H1 (cell line): ENCODE data around the gene ERFE. TPM values are rescaled to one million over a fixed set of nuclear protein-coding genes. Genes with fewer than 3 reads are reported as not detected.

Experiments
- CTCF ChIA-PET: fragments of 300-600 bp; sonication (Branson Sonifier 250); formaldehyde crosslinking; loops from one replicate; lab custom pipeline; 2021; ENCODE audit not compliant: partially characterized antibody; lab: Charles Lee
- POLR2A ChIA-PET: fragments of 300-600 bp; sonication (Branson Sonifier 250); formaldehyde crosslinking; loops from one replicate; lab custom pipeline; 2021; ENCODE audit warnings: inconsistent platforms; ENCODE audit not compliant: partially characterized antibody; lab: Charles Lee
- DNase-seq, 2 experiments: peaks; one replicate each; pipeline versions ENCODE4 v3.0.0 to v3.0.0-alpha.2; 2010 to 2022; ENCODE audit warnings: low spot score in 2 of 2, low read depth in 1 of 2, mixed read lengths in 1 of 2
- FAIRE-seq: peaks from 2 replicates; lab custom pipeline; 2011; peaks lifted over from hg19 to GRCh38; lab: Jason Lieb, UNC
- H2AFZ ChIP-seq: 2 replicates; pipeline ENCODE4 v1.8.1; 2012; ENCODE audit warnings: low read length, inconsistent platforms
- H2AK5ac ChIP-seq: 2 replicates; pipeline ENCODE4 v1.6.1; 2013; ENCODE audit warnings: low read depth, low read length
- H2BK120ac ChIP-seq: replicated peaks from 2 replicates; pipeline ENCODE3; 2013; ENCODE audit warnings: low read depth, low read length, inconsistent platforms
- H2BK12ac ChIP-seq: 2 replicates; pipeline ENCODE4 v1.6.1; 2013; ENCODE audit warnings: low read depth, low read length
- H2BK15ac ChIP-seq: 2 replicates; pipeline ENCODE4 v1.6.1; 2013; ENCODE audit warnings: low read length
- H2BK20ac ChIP-seq: 2 replicates; pipeline ENCODE4 v1.6.1; 2013; ENCODE audit warnings: low read length
- H2BK5ac ChIP-seq: 2 replicates; pipeline ENCODE4 v1.6.1; 2013; ENCODE audit warnings: low read depth, low read length
- H3K14ac ChIP-seq: 2 replicates; pipeline ENCODE4 v1.6.1; 2013; ENCODE audit warnings: inconsistent platforms; ENCODE audit not compliant: insufficient read length
- H3K18ac ChIP-seq: 2 replicates; pipeline ENCODE4 v1.6.1; 2013; ENCODE audit warnings: low read length; ENCODE audit errors: extremely low read depth
- H3K23ac ChIP-seq: 2 replicates; pipeline ENCODE4 v1.6.1; 2013; ENCODE audit warnings: inconsistent platforms; ENCODE audit not compliant: insufficient read length
- H3K23me2 ChIP-seq: 2 replicates; pipeline ENCODE4 v1.6.1; 2013; ENCODE audit warnings: low read depth, low read length
- H3K27ac ChIP-seq: 2 replicates; pipeline ENCODE4 v1.6.1; 2011; ENCODE audit warnings: low read depth, low read length, inconsistent platforms
- H3K27me3 ChIP-seq, 4 experiments: replicated peaks in 1 of 4; 1 replicate in 1 of 4; 2 replicates in 3 of 4; pipeline versions ENCODE4 v1.6.1 to v1.8.1; 2011 to 2013; ENCODE audit warnings: low read length in 3 of 4, mild to moderate bottlenecking in 3 of 4, inconsistent platforms in 2 of 4, mixed read lengths in 2 of 4, moderate library complexity in 1 of 4; ENCODE audit not compliant: control insufficient read depth in 3 of 4, insufficient read depth in 3 of 4; ENCODE audit errors: extremely low read depth in 1 of 4
- H3K36me3 ChIP-seq, 4 experiments: 2 replicates each; pipeline versions ENCODE4 v1.6.1 to v1.8.1; 2011 to 2013; ENCODE audit warnings: mild to moderate bottlenecking in 4 of 4, low read length in 3 of 4, moderate library complexity in 2 of 4, control low read depth in 1 of 4, inconsistent platforms in 1 of 4; ENCODE audit not compliant: insufficient read depth in 4 of 4, control insufficient read depth in 2 of 4
- H3K4ac ChIP-seq: replicated peaks from 2 replicates; pipeline ENCODE3; 2013; ENCODE audit warnings: low read length, low read depth, mixed read lengths, inconsistent platforms; ENCODE audit not compliant: insufficient read length
- H3K4me1 ChIP-seq, 4 experiments: replicated peaks in 1 of 4; 1 replicate in 1 of 4; 2 replicates in 3 of 4; pipeline versions ENCODE4 v1.6.1 to v1.8.1; 2011 to 2013; ENCODE audit warnings: low read length in 3 of 4, inconsistent platforms in 2 of 4, mixed read lengths in 1 of 4; ENCODE audit not compliant: insufficient read depth in 4 of 4, control insufficient read depth in 3 of 4
- H3K4me2 ChIP-seq, 2 experiments: 2 replicates each; pipeline versions ENCODE4 v1.6.1 to v1.8.1; 2011 to 2013; ENCODE audit warnings: low read depth in 2 of 2, low read length in 2 of 2, control low read depth in 1 of 2, inconsistent platforms in 1 of 2, mild to moderate bottlenecking in 1 of 2; ENCODE audit not compliant: insufficient read depth in 1 of 2
- H3K4me3 ChIP-seq, 4 experiments: fragments of 200-600, 300-600 bp in 1 of 4; sonication (generic), shearing (Covaris generic), sonication (Bioruptor Twin) in 1 of 4; 2 replicates each; pipeline versions ENCODE4 v1.5.1 to v1.8.1; 2011 to 2016; ENCODE audit warnings: low read length in 4 of 4, low read depth in 3 of 4, control low read depth in 2 of 4, inconsistent platforms in 2 of 4, mild to moderate bottlenecking in 2 of 4, mixed read lengths in 1 of 4, moderate library complexity in 1 of 4; ENCODE audit not compliant: insufficient read depth in 2 of 4; ENCODE audit errors: extremely low read depth in 1 of 4
- H3K56ac ChIP-seq: replicated peaks from 2 replicates; pipeline ENCODE3; 2013; ENCODE audit warnings: low read depth, mild to moderate bottlenecking, mixed read lengths, low read length, inconsistent platforms; ENCODE audit not compliant: insufficient read length
- H3K79me1 ChIP-seq: 2 replicates; pipeline ENCODE4 v1.6.1; 2013; ENCODE audit warnings: low read depth, low read length, control low read depth
- H3K79me2 ChIP-seq, 2 experiments: 2 replicates each; pipeline versions ENCODE4 v1.6.1 to v1.8.1; 2012 to 2013; ENCODE audit warnings: low read length in 2 of 2, mild to moderate bottlenecking in 2 of 2, inconsistent platforms in 1 of 2; ENCODE audit not compliant: insufficient read depth in 2 of 2, control insufficient read depth in 1 of 2
- H3K9ac ChIP-seq, 4 experiments: replicated peaks in 1 of 4; 1 replicate in 1 of 4; 2 replicates in 3 of 4; pipeline versions ENCODE4 v1.6.1 to v1.8.1; 2011 to 2013; ENCODE audit warnings: low read depth in 3 of 4, low read length in 3 of 4, control low read depth in 2 of 4, mild to moderate bottlenecking in 2 of 4, moderate library complexity in 2 of 4, inconsistent platforms in 1 of 4; ENCODE audit errors: extremely low read depth in 1 of 4
- H3K9me3 ChIP-seq, 2 experiments: 2 replicates each; pipeline versions ENCODE4 v1.6.1 to v1.8.1; 2012 to 2013; ENCODE audit warnings: mild to moderate bottlenecking in 2 of 2, moderate library complexity in 2 of 2, control low read depth in 1 of 2, inconsistent platforms in 1 of 2, low read depth in 1 of 2, low read length in 1 of 2, mixed read lengths in 1 of 2; ENCODE audit not compliant: insufficient read depth in 2 of 2
- H4K20me1 ChIP-seq, 2 experiments: replicated peaks in 1 of 2; 2 replicates each; pipeline versions ENCODE3 to v1.8.1; 2011 to 2013; ENCODE audit warnings: inconsistent platforms in 2 of 2, low read length in 2 of 2, mild to moderate bottlenecking in 1 of 2; ENCODE audit not compliant: insufficient read depth in 2 of 2, control insufficient read depth in 1 of 2
- H4K5ac ChIP-seq: 2 replicates; pipeline ENCODE4 v1.6.1; 2013; ENCODE audit warnings: low read length, low read depth, mixed read lengths, inconsistent platforms; ENCODE audit not compliant: insufficient read length
- H4K8ac ChIP-seq: 2 replicates; pipeline ENCODE4 v1.8.0; 2013; ENCODE audit warnings: mild to moderate bottlenecking, moderate library complexity, low read length, inconsistent platforms; ENCODE audit not compliant: insufficient read depth; ENCODE audit errors: extremely low read depth
- H4K91ac ChIP-seq: replicated peaks from 2 replicates; pipeline ENCODE3; 2013; ENCODE audit warnings: low read length, mixed read lengths, inconsistent platforms; ENCODE audit not compliant: insufficient read length
- CEBPB ChIP-seq: IDR thresholded peaks from 2 replicates; pipeline ENCODE4 v1.6.1; 2012; ENCODE audit warnings: low read depth, low read length
- GABPA ChIP-seq: IDR thresholded peaks from 2 replicates; pipeline ENCODE4 v1.6.1; 2011; ENCODE audit warnings: mild to moderate bottlenecking, low read length, moderate library complexity, borderline replicate concordance; ENCODE audit not compliant: insufficient read depth
- HDAC6 ChIP-seq: IDR thresholded peaks from one replicate; pipeline ENCODE4 v1.7.1; 2012; ENCODE audit warnings: low read depth, mild to moderate bottlenecking, inconsistent platforms, low read length, moderate library complexity
- MAX ChIP-seq: IDR thresholded peaks from 2 replicates; pipeline ENCODE4 v1.6.1; 2012; ENCODE audit warnings: inconsistent platforms
- NANOG ChIP-seq: IDR thresholded peaks from 2 replicates; pipeline ENCODE4 v1.6.1; 2011; ENCODE audit warnings: low read length, low read depth, mild to moderate bottlenecking, inconsistent platforms; ENCODE audit not compliant: insufficient read depth, poor library complexity, severe bottlenecking
- POLR2A ChIP-seq, 2 experiments: IDR thresholded peaks; 1 replicate in 1 of 2; 2 replicates in 1 of 2; pipeline ENCODE4 v1.6.1; 2011; ENCODE audit warnings: low read depth in 2 of 2, low read length in 2 of 2, mild to moderate bottlenecking in 2 of 2; ENCODE audit errors: control extremely low read depth in 1 of 2
- WGBS, 2 experiments: shearing (Covaris generic) in 1 of 2; methylation state at CpG; one replicate each; pipeline versions ENCODE4 v1.1.6 to v1.1.7; 2013 to 2015; ENCODE audit warnings: low lambda C conversion rate in 2 of 2, mixed read lengths in 2 of 2, inconsistent platforms in 1 of 2, low coverage in 1 of 2, missing lambda C conversion rate in 1 of 2; ENCODE audit not compliant: insufficient replicate concordance in 2 of 2, insufficient coverage in 1 of 2, insufficient read length in 1 of 2; ENCODE audit errors: extremely low coverage in 1 of 2, missing lambda C conversion rate in 1 of 2; 5-methylcytosine and 5-hydroxymethylcytosine counted together
- polyA plus RNA-seq, 7 experiments: library from polyadenylated mRNA; depleted of rRNA in 3 of 7; stranded (reverse) in 5 of 7; unstranded in 2 of 7; fragments of >200 nt in 5 of 7; fragments of 200-250 nt in 2 of 7; gene quantifications; 1 replicate in 5 of 7; 2 replicates in 1 of 7; 4 replicates in 1 of 7; pipeline versions ENCODE4 v1.2.1 to v1.2.3, GENCODE V29; 2011 to 2013; ENCODE audit warnings: missing spikeins in 2 of 7, mixed read lengths in 2 of 7
- total RNA-seq: library from RNA; stranded (reverse); fragmentation: NEBNext Ultra II Directional; extraction: Animal tissue kit (Norgen Biotek cat#: 25700); gene quantifications from 2 replicates; pipeline ENCODE4 v1.2.1, GENCODE V29; 2021

Gene ERFE
- total and polyA plus RNA-seq, 2 of the 8 experiments (the other 6 are each of a cell fraction or from before 2014, with no cell fraction given): 2.5 to 3.6 TPM

- no peak for FAIRE-seq
- no peak overlapping the region for H3K18ac ChIP-seq
- TF ChIP-seq CEBPB (no peak), HDAC6 (no peak), GABPA (no peak), MAX (no peak), NANOG (no peak), POLR2A (IDR thresholded peaks at IDR 0.05; ENCODE audit: control extremely low read depth in 1 of 2, low read depth in 2 of 2, low read length in 2 of 2) (no peak)
- TF ChIP-seq, all 59 proteins: peak for 0
- no peak overlapping the region for H4K91ac ChIP-seq
- H3K9ac ChIP-seq: no peak overlapping the region
- H3K14ac ChIP-seq: no peak overlapping the region
- H3K36me3 ChIP-seq: no peaks in the 10 kb centered on the region; a peak in 1 of 8 replicates
- no peak overlapping the region for H2BK5ac ChIP-seq
- ChIA-PET CTCF (interaction anchor here (0.6 to 1.0 kb wide), 2 partner anchors 18 to 130 kb away, joined by 3 to 4 read pairs; no protein-coding TSS in a partner anchor), POLR2A (interaction anchor here (1.1 kb wide), 1 partner anchor 45 kb away, joined by 3 read pairs; the partner anchor contains the start of gene ESPNL)
- H3K27me3 ChIP-seq: no peaks in the 10 kb centered on the region
- 93% methylated on average over 12 of the region's 12 CpGs; no CpG with 5 or more reads in 1 of the 2 experiments for WGBS, 2 experiments
- no peak overlapping the region for H2AFZ ChIP-seq
- no peaks in the 10 kb centered on the region for H4K20me1 ChIP-seq
- no peak overlapping the region for H2BK120ac ChIP-seq
- H3K79me1 ChIP-seq: no peaks in the 10 kb centered on the region
- H3K56ac ChIP-seq: no peak overlapping the region
- no peak overlapping the region for H4K5ac ChIP-seq
- no peak overlapping the region for H4K8ac ChIP-seq
- no peak for DNase-seq
- no peaks in the 10 kb centered on the region for H3K4me1 ChIP-seq
- H3K4me2 ChIP-seq: no peak overlapping the region
- H2AK5ac ChIP-seq: no peak overlapping the region
- H3K23me2 ChIP-seq: no peaks in the 10 kb centered on the region
- no peak overlapping the region for H3K27ac ChIP-seq
- H3K9me3 ChIP-seq: no peaks in the 10 kb centered on the region
- no peaks in the 10 kb centered on the region for H3K79me2 ChIP-seq
- H3K4ac ChIP-seq: no peak overlapping the region
- H2BK12ac ChIP-seq: no peak overlapping the region
- H2BK15ac ChIP-seq: no peak overlapping the region
- H3K4me3 ChIP-seq: no peak overlapping the region
- H2BK20ac ChIP-seq: no peak overlapping the region
- no peak overlapping the region for H3K23ac ChIP-seq
These were observed 13.7 kb upstream of the ERFE start for GRCh38 chr2:238145046-238145445.
